Neural cell (in vitro differentiated cells): ENCODE results near the gene DLG2. TPM values are rescaled to one million over a fixed set of nuclear protein-coding genes. Genes with fewer than 3 reads are reported as not detected.
A peak's percentile ranks its signal among the peaks of the same experiment; 100 is the strongest.

ENCODE experiments used
- H2AFZ ChIP-seq: fragments of 200-600, 300-800 bp; sonication (generic), shearing (Covaris generic); 2 replicates; pipeline ENCODE4 v1.6.0; 2014; ENCODE audit warnings: low read depth, mild to moderate bottlenecking, antibody characterized with exemption, low read length, moderate library complexity
- H3F3A ChIP-seq: fragments of 200-600 bp; shearing (Covaris generic); 2 replicates; pipeline ENCODE4 v1.6.1; 2016; ENCODE audit warnings: mild to moderate bottlenecking, moderate library complexity, mixed read lengths, antibody characterized with exemption, low read length; ENCODE audit not compliant: insufficient read depth, poor library complexity, severe bottlenecking
- H3K27ac ChIP-seq: fragments of 200-600, 300-800 bp; sonication (generic), shearing (Covaris generic); 2 replicates; pipeline ENCODE4 v1.5.1; 2014; ENCODE audit warnings: mild to moderate bottlenecking, low read length, moderate library complexity
- H3K27me3 ChIP-seq: fragments of 300-800, 200-600 bp; sonication (generic), shearing (Covaris generic); 2 replicates; pipeline ENCODE4 v1.6.0; 2014; ENCODE audit warnings: mild to moderate bottlenecking, low read depth, low read length, moderate library complexity; ENCODE audit not compliant: insufficient read depth
- H3K36me3 ChIP-seq: fragments of 300-800, 200-600 bp; sonication (generic), shearing (Covaris generic); 2 replicates; pipeline ENCODE4 v1.5.1; 2014; ENCODE audit warnings: mild to moderate bottlenecking, antibody characterized with exemption, low read length, moderate library complexity; ENCODE audit not compliant: insufficient read depth
- H3K4me2 ChIP-seq: fragments of 300-800, 200-600 bp; sonication (generic), shearing (Covaris generic); 2 replicates; pipeline ENCODE4 v1.6.0; 2014; ENCODE audit warnings: mild to moderate bottlenecking, low read length
- H3K4me3 ChIP-seq: fragments of 300-800, 200-600 bp; sonication (generic), shearing (Covaris generic); 2 replicates; pipeline ENCODE4 v1.5.1; 2014; ENCODE audit warnings: mild to moderate bottlenecking, low read length, moderate library complexity
- H3K79me2 ChIP-seq: fragments of 200-600 bp; shearing (Covaris generic); replicated peaks from 2 replicates; pipeline ENCODE4 v1.6.0; 2014; ENCODE audit warnings: mild to moderate bottlenecking, low read length, moderate library complexity; ENCODE audit not compliant: insufficient read depth
- H3K9ac ChIP-seq: fragments of 300-800, 200-600 bp; sonication (generic), shearing (Covaris generic); 2 replicates; pipeline ENCODE4 v1.6.1; 2016; ENCODE audit warnings: mild to moderate bottlenecking, low read length, mixed read lengths
- H3K9me2 ChIP-seq: fragments of 200-600 bp; shearing (Covaris generic); 2 replicates; pipeline ENCODE4 v1.6.1; 2016; ENCODE audit warnings: mild to moderate bottlenecking, low read length, mixed read lengths; ENCODE audit not compliant: insufficient read depth
- H3K9me3 ChIP-seq: fragments of 200-600, 300-800 bp; sonication (generic), shearing (Covaris generic); 2 replicates; pipeline ENCODE4 v1.6.1; 2016; ENCODE audit warnings: mild to moderate bottlenecking, mixed run types, low read length, moderate library complexity, mixed read lengths
- H4K20me1 ChIP-seq: fragments of 200-600 bp; shearing (Covaris generic); 2 replicates; pipeline ENCODE4 v1.6.1; 2016; ENCODE audit warnings: mild to moderate bottlenecking, mixed run types; ENCODE audit not compliant: insufficient read depth
- CTCF ChIP-seq: fragments of 450-650 bp; IDR thresholded peaks from 2 replicates; pipeline ENCODE4 v1.5.1; 2014; ENCODE audit warnings: antibody characterized with exemption, mild to moderate bottlenecking, moderate library complexity; ENCODE audit not compliant: poor library complexity, severe bottlenecking
- EP300 ChIP-seq: fragments of 450-650 bp; conservative IDR thresholded peaks from 2 replicates; pipeline ENCODE4 v1.6.1; 2014; ENCODE audit warnings: antibody characterized with exemption, mild to moderate bottlenecking, moderate library complexity; ENCODE audit not compliant: poor library complexity, severe bottlenecking
- EZH2 ChIP-seq: fragments of 200-600, 300-800 bp; shearing (Covaris generic), sonication (generic); IDR thresholded peaks from 2 replicates; pipeline ENCODE4 v1.6.1; 2014; ENCODE audit warnings: antibody characterized with exemption, low read length, borderline replicate concordance, mild to moderate bottlenecking; ENCODE audit not compliant: insufficient read depth, poor library complexity, severe bottlenecking
- MXI1 ChIP-seq: fragments of 450-650 bp; conservative IDR thresholded peaks from 2 replicates; pipeline ENCODE4 v1.6.1; 2014; ENCODE audit warnings: antibody characterized with exemption, mild to moderate bottlenecking; ENCODE audit not compliant: poor library complexity, severe bottlenecking
- POLR2AphosphoS5 ChIP-seq: IDR thresholded peaks from 2 replicates; pipeline ENCODE4 v1.6.1; 2012
- RAD21 ChIP-seq: fragments of 450-650 bp; conservative IDR thresholded peaks from 2 replicates; pipeline ENCODE4 v1.6.1; 2014; ENCODE audit warnings: antibody characterized with exemption, mild to moderate bottlenecking, moderate library complexity
- REST ChIP-seq: IDR thresholded peaks from 2 replicates; pipeline ENCODE4 v1.6.1; 2012; ENCODE audit warnings: borderline replicate concordance
- SMC3 ChIP-seq: fragments of 450-650 bp; conservative IDR thresholded peaks from 2 replicates; pipeline ENCODE4 v1.6.1; 2014; ENCODE audit warnings: antibody characterized with exemption, mild to moderate bottlenecking, moderate library complexity; ENCODE audit not compliant: poor library complexity
- TAF1 ChIP-seq: IDR thresholded peaks from 2 replicates; pipeline ENCODE4 v1.6.1; 2012; ENCODE audit warnings: low read depth
- polyA plus RNA-seq: library from polyadenylated mRNA; depleted of rRNA; stranded (reverse); fragments of >200 nt; gene quantifications from 2 replicates; pipeline ENCODE4 v1.2.3, GENCODE V29; 2014

The DLG2 gene
- polyA plus RNA-seq, 1 donor from 2014 or later: 179 TPM

GRCh38 chr11:84648471-84648870 is 978.7 kb downstream of the DLG2 start:
- H3K36me3 ChIP-seq: no peaks in the 10 kb centered on the region
- H2AFZ ChIP-seq: peak overlapping the region; percentile 2
- H4K20me1 ChIP-seq: no peaks in the 10 kb centered on the region
- H3K9ac ChIP-seq: no peak overlapping the region
- H3K27ac ChIP-seq: no peak overlapping the region
- TF ChIP-seq MXI1 (no peak), SMC3 (no peak), TAF1 (no peak), POLR2AphosphoS5 (no peak), EZH2 (no peak), CTCF (no peak), EP300 (no peak), REST (no peak), RAD21 (no peak)
- no peak overlapping the region for H3K4me2 ChIP-seq
- H3K4me3 ChIP-seq: no peak overlapping the region
- H3K9me2 ChIP-seq: no peaks in the 10 kb centered on the region
- no peaks in the 10 kb centered on the region for H3K79me2 ChIP-seq
- no peaks in the 10 kb centered on the region for H3K9me3 ChIP-seq
- no peaks in the 10 kb centered on the region for H3F3A ChIP-seq
- H3K27me3 ChIP-seq: no peaks in the 10 kb centered on the region

GRCh38 chr11:84645988-84646694 is 981.0 kb downstream of the DLG2 start:
- no peak overlapping the region for H3K9ac ChIP-seq
- no peak overlapping the region for H3K4me2 ChIP-seq
- no peak overlapping the region for H3K4me3 ChIP-seq
- H3K36me3 ChIP-seq: no peaks in the 10 kb centered on the region
- H3K27ac ChIP-seq: no peak overlapping the region
- no peaks in the 10 kb centered on the region for H3K27me3 ChIP-seq
- no peaks in the 10 kb centered on the region for H3K9me3 ChIP-seq
- TF ChIP-seq REST: no peak
- no peak for TF ChIP-seq CTCF
- no peak for TF ChIP-seq POLR2AphosphoS5
- no peak for TF ChIP-seq EP300
- TF ChIP-seq EZH2: no peak
- TF ChIP-seq TAF1: no peak
- no peak for TF ChIP-seq RAD21
- TF ChIP-seq SMC3: no peak
- H3F3A ChIP-seq: no peaks in the 10 kb centered on the region
- no peaks in the 10 kb centered on the region for H3K79me2 ChIP-seq
- H2AFZ ChIP-seq: no peak overlapping the region
- no peaks in the 10 kb centered on the region for H4K20me1 ChIP-seq
- no peaks in the 10 kb centered on the region for H3K9me2 ChIP-seq
